GM19023 (cell line): ENCODE measurements around the gene EPOP.

Source experiments
- ATAC-seq: cut with Tn5 transposase; IDR thresholded peaks from one replicate; pipeline ENCODE4 v1.9.1; 2021; ENCODE audit warnings: mild to moderate bottlenecking, moderate library complexity; ENCODE audit not compliant: unreplicated experiment

EPOP gene

GRCh38 chr17:38674014-38674748 lies 576 bp downstream of the EPOP start:
- ATAC-seq, result peak; percentile 17

- no peak for ATAC-seq
Observed at GRCh38 chr17:38673707-38674013, 1.1 kb downstream of the EPOP start.

GRCh38 chr17:38672788-38673706 lies 1.7 kb downstream of the EPOP start:
- ATAC-seq, result no peak

GRCh38 chr17:38671939-38672720 lies 2.6 kb downstream of the EPOP start:
- ATAC-seq, result no peak

GRCh38 chr17:38669520-38669919 lies 5.2 kb downstream of the EPOP start:
- ATAC-seq, result no peak

- no peak for ATAC-seq
Observed at GRCh38 chr17:38667787-38668122, 7.0 kb downstream of the EPOP start.

GRCh38 chr17:38667099-38667786 lies 7.5 kb downstream of the EPOP start:
- ATAC-seq, result no peak

GRCh38 chr17:38663964-38664644 lies 10.7 kb downstream of the EPOP start:
- ATAC-seq, result no peak

- ATAC-seq, result no peak
Observed at GRCh38 chr17:38663125-38663751, 11.5 kb downstream of the EPOP start.

- ATAC-seq, result no peak
Observed at GRCh38 chr17:38660097-38661025, 14.4 kb downstream of the EPOP start.

GRCh38 chr17:38659415-38659814 lies 15.3 kb downstream of the EPOP start:
- no peak for ATAC-seq

- no peak for ATAC-seq
Observed at GRCh38 chr17:38658741-38659345, 15.9 kb downstream of the EPOP start.

GRCh38 chr17:38657824-38658740 lies 16.7 kb downstream of the EPOP start:
- ATAC-seq, result no peak

GRCh38 chr17:38656959-38657823 lies 17.6 kb downstream of the EPOP start:
- no peak for ATAC-seq

GRCh38 chr17:38654411-38655398 lies 20.1 kb downstream of the EPOP start:
- ATAC-seq, result no peak
